ENCODE measurements around the gene BTBD18. TPM values are rescaled to one million over a fixed set of nuclear protein-coding genes. Genes with fewer than 3 reads are reported as not detected.
"Not testable (repeated sequence)": the region's sequence is repeated elsewhere in the genome, so short reads cannot be mapped to it uniquely, and the experiment has no call there.

BTBD18 gene
- total RNA-seq, 1 donor from 2014 or later = not detected

DNA sequence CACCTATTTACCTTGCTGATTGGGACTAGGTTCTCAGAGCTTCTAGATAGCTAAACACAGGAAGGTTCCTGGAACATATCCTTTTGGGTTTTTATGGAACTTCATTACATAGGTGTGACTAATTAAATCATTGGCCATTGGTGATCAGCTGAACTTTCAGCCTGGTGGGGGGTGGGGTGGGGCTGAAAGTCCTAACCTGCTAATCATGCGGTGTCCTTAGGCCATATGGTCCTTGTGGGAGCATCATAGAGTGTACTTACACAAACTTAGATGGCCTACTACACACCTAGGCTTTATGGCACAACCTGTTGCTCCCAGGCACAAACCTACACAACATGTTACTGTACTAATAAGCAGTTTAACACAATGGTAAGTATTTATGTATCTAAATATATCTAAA, 19.0 kb downstream of the BTBD18 start:
- Histone ChIP-seq H3K27ac (no peak overlapping the region), H3K36me3 (peaks cover 3 to 15% of the 10 kb centered on the region in 2 donors), H3K9me3 (no peaks in the 10 kb centered on the region), H3K4me3 (no peak overlapping the region), H3K4me1 (no peaks in the 10 kb centered on the region), H3K27me3 (no peaks in the 10 kb centered on the region)
- intact Hi-C loops (cut with DNase I) = no loop called here
- TF ChIP-seq, protein P1, sequence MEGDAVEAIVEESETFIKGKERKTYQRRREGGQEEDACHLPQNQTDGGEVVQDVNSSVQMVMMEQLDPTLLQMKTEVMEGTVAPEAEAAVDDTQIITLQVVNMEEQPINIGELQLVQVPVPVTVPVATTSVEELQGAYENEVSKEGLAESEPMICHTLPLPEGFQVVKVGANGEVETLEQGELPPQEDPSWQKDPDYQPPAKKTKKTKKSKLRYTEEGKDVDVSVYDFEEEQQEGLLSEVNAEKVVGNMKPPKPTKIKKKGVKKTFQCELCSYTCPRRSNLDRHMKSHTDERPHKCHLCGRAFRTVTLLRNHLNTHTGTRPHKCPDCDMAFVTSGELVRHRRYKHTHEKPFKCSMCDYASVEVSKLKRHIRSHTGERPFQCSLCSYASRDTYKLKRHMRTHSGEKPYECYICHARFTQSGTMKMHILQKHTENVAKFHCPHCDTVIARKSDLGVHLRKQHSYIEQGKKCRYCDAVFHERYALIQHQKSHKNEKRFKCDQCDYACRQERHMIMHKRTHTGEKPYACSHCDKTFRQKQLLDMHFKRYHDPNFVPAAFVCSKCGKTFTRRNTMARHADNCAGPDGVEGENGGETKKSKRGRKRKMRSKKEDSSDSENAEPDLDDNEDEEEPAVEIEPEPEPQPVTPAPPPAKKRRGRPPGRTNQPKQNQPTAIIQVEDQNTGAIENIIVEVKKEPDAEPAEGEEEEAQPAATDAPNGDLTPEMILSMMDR (IDR thresholded peaks at IDR 0.05) = no peak
- DNase-seq (ENCODE audit: low spot score in 2 of 2) = no peak

DNA sequence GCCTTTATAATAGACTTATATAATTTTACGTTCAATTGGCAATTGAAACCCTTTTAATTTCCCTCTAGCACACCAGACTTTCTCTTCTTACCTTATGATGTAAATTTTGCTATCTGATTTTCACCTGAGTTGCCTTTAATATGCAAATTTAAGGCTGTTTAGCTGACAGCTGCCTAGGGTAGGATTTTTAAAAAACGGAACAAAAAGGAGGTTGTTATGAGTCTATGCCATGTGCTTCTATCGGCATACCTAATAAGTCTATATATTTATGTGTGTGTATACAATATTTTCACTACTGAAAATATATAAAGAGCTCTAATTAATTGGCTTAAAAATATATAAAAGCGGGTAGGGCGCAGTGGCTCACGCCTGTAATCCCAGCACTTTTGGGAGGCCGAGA, 22.1 kb downstream of the BTBD18 start:
- Histone ChIP-seq H3K4me1 (no peaks in the 10 kb centered on the region), H3K36me3 (peaks cover 3 to 11% of the 10 kb centered on the region in 2 donors), H3K9me3 (no peaks in the 10 kb centered on the region), H3K27ac (no peak overlapping the region), H3K4me3 (no peak overlapping the region), H3K27me3 (no peaks in the 10 kb centered on the region)
- no peak for DNase-seq (ENCODE audit: low spot score in 2 of 2)
- intact Hi-C loops (cut with DNase I) = no loop called here
- TF ChIP-seq, protein P1 (IDR thresholded peaks at IDR 0.05) = no peak

DNA sequence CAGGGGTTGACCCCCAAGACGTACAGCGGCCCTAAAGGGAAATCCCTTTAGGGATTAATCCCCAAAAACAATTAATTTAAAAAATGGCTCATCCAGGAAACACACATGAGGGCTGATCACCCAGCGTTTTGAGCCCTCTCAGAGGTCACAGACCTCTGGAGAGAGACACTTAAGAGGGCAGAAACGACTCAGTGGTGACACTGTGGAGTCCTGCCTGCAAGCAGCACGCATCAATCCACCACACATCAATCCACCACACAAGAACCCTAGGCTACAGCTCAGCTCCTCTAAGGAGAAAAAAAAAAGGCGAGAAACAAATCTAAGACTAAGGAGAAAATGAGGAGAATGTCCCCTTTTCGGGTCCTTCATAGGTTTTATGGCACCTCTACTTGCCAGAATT, 22.8 kb downstream of the BTBD18 start:
- H3K27ac ChIP-seq = no peak overlapping the region
- no peak overlapping the region for H3K4me3 ChIP-seq
- peaks cover 0 to 8% of the 10 kb centered on the region in 2 donors for H3K36me3 ChIP-seq
- no peak for DNase-seq (ENCODE audit: low spot score in 2 of 2)
- no peaks in the 10 kb centered on the region for H3K9me3 ChIP-seq
- TF ChIP-seq, protein P1 (IDR thresholded peaks at IDR 0.05) = no peak
- no peaks in the 10 kb centered on the region for H3K27me3 ChIP-seq
- no peaks in the 10 kb centered on the region for H3K4me1 ChIP-seq
- intact Hi-C loops (cut with DNase I) = no loop called here

DNA sequence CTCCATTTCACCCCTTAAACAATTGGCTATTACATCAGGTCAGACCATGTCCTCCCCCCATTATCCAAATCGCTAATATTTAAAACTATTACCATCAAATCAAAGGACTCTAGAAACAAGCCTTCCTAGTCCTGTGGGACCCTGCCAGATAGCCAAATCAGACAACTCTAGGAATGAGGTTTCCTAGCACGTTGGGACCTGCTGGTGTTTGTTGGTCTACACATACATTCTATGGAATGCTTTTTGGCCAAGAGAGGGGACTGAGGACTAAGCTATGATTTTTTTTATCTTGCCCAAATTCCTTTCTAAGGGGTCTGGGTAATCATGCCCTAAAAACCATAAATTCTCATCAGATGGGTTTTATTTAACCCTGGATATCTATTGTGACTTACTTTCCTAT, 24.4 kb downstream of the BTBD18 start:
- no peaks in the 10 kb centered on the region for H3K27me3 ChIP-seq
- DNase-seq (ENCODE audit: low spot score in 2 of 2) = no peak
- peaks cover 0 to 8% of the 10 kb centered on the region in 2 donors for H3K36me3 ChIP-seq
- intact Hi-C loops (cut with DNase I) = no loop called here
- no peaks in the 10 kb centered on the region for H3K9me3 ChIP-seq
- H3K4me1 ChIP-seq = no peaks in the 10 kb centered on the region
- TF ChIP-seq, protein P1 (IDR thresholded peaks at IDR 0.05) = no peak
- no peak overlapping the region for H3K27ac ChIP-seq
- H3K4me3 ChIP-seq = no peak overlapping the region

DNA sequence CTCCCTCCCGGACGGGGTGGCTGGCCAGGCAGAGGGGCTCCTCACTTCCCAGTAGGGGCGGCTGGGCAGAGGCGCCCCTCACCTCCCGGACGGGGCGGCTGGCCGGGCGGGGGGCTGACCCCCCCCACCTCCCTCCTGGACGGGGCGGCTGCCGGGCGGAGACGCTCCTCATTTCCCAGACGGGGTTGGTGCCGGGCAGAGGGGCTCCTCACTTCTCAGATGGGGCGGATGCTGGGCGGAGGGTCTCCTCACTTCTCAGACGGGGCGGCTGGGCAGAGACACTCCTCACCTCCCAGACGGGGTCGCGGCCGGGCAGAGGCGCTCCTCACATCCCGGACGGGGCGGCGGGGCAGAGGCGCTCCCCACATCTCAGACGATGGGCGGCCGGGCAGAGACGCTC, 34.9 kb downstream of the BTBD18 start:
- H3K9me3 ChIP-seq; H3K27me3 ChIP-seq; intact Hi-C loops (cut with DNase I); H3K36me3 ChIP-seq; H3K27ac ChIP-seq; H3K4me3 ChIP-seq; DNase-seq (ENCODE audit: low spot score in 2 of 2): not testable (repeated sequence)
- H3K4me1 ChIP-seq = peaks cover 9 to 20% of the 10 kb centered on the region in 2 donors

DNA sequence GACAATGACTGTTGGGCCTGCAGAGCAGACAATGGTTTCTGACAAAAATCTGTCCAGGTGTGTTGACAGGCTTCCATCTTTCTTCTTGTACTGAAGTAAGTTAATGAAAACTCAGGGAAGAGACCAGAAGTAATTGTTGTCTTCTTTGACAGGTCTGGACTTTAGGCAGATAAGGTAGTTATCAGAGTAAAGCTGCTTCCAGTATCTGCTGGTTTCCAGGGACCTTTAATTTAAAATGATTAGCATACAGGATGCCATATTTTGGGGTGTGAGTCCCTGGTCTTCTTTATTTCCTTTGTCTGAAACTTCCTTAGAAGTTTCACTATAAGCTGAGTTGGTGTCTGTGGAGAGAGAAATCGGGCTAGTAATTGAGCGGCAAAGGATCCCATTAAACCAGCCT, 37.8 kb downstream of the BTBD18 start:
- TF ChIP-seq, protein P1 (IDR thresholded peaks at IDR 0.05) = no peak
- Histone ChIP-seq H3K27me3 (no peaks in the 10 kb centered on the region), H3K4me3 (peak overlapping the region in 1 of 2 donors; percentile 85), H3K9me3 (no peaks in the 10 kb centered on the region), H3K27ac (no peak overlapping the region), H3K4me1 (peaks cover 16 to 29% of the 10 kb centered on the region in 2 donors), H3K36me3 (no peaks in the 10 kb centered on the region)
- no peak for DNase-seq (ENCODE audit: low spot score in 2 of 2)
- intact Hi-C loops (cut with DNase I) = loop anchor here (2.0 kb wide), 2 partner anchors 57 to 87 kb away; partner anchors contain the start of gene CLP1
